NOMO-1 (cell line): ENCODE data around the gene SERPINF2.
"Not testable (repeated sequence)": the region's sequence is repeated elsewhere in the genome, so short reads cannot be mapped to it uniquely, and the experiment has no call there.

Source experiments
- DNase-seq, 2 experiments: peaks; one replicate each; lab custom pipeline; 2025; ENCODE audit not compliant: unreplicated experiment in 2 of 2; lab: John Stamatoyannopoulos, UW

Gene SERPINF2

GRCh38 chr17:1786708-1787107, 44.0 kb downstream of the SERPINF2 start:
- DNase-seq = no peak

- no peak for DNase-seq
Observed at GRCh38 chr17:1787301-1787902, 44.7 kb downstream of the SERPINF2 start.

GRCh38 chr17:1789936-1790335, 47.3 kb downstream of the SERPINF2 start:
- DNase-seq = no peak

GRCh38 chr17:1792495-1793446, 50.1 kb downstream of the SERPINF2 start:
- no peak for DNase-seq

- no peak for DNase-seq
Observed at GRCh38 chr17:1793447-1793806, 50.8 kb downstream of the SERPINF2 start.

GRCh38 chr17:1796800-1797199, 54.1 kb downstream of the SERPINF2 start:
- DNase-seq = no peak

GRCh38 chr17:1797323-1797722, 54.7 kb downstream of the SERPINF2 start:
- no peak for DNase-seq

- DNase-seq = not testable (repeated sequence)
Observed at GRCh38 chr17:1797846-1798245, 55.2 kb downstream of the SERPINF2 start.

GRCh38 chr17:1800240-1800639, 57.6 kb downstream of the SERPINF2 start:
- no peak for DNase-seq

- DNase-seq = no peak
Observed at GRCh38 chr17:1800712-1801111, 58.0 kb downstream of the SERPINF2 start.

- no peak for DNase-seq
Observed at GRCh38 chr17:1802429-1802828, 59.8 kb downstream of the SERPINF2 start.

- no peak for DNase-seq
Observed at GRCh38 chr17:1803280-1803679, 60.6 kb downstream of the SERPINF2 start.
